Stimulated activated CD4-positive, alpha-beta T cell treated with anti-CD3 and anti-CD28 coated beads, Interleukin-15, amount 100 ng/mL, for 24 hours (primary cell): ENCODE results near the gene LGALS9.
"Not testable (repeated sequence)": the region's sequence is repeated elsewhere in the genome, so short reads cannot be mapped to it uniquely, and the experiment has no call there.

ENCODE experiments used
- DNase-seq: peaks from one replicate; pipeline ENCODE4 v3.0.0-alpha.2; 2020

The LGALS9 gene

DNA sequence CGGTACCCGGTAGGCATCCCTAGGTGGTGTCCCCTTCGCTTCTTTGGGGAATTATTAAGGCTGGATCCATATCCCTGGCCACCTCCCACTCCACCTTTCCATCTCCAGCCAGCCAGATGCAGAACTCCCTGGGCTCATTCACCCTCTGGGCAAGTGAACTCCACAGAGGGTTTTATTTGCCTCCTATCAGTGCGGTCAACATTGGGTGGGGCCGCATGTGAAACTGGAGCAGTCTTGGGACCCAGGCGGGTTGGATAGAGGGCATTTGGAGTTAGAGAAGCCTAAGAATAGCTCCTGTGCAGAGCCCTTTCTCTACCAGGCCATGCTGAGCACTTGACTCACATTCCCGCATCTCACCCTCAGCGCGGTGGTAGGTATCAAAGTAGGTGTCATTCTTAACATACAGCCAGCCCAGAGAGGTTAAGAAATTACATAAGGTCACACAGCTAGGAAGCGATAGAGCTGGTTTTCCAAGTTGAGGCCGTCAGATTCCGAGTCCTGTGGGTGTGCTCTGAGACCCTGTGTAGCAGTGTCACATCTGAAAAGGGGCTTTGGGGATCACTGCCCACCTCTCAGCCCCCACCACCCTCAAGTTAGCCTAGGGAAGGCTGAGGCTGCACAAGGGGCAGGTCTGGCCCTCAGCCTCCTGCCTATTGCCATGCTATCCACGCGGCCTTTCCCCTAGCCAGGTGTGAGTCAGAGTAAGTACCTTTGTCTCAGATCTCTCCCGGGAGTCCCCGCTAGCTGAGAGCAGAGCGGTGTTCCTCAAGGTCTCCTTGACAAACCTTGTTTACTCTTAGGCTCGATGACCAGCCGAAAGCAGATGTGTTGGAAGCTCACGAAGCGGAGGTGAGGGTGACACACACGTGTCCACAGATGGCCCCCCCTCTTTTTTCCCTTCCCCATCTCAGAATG, 26.9 kb upstream of the LGALS9 start:
- DNase-seq = no peak

DNA sequence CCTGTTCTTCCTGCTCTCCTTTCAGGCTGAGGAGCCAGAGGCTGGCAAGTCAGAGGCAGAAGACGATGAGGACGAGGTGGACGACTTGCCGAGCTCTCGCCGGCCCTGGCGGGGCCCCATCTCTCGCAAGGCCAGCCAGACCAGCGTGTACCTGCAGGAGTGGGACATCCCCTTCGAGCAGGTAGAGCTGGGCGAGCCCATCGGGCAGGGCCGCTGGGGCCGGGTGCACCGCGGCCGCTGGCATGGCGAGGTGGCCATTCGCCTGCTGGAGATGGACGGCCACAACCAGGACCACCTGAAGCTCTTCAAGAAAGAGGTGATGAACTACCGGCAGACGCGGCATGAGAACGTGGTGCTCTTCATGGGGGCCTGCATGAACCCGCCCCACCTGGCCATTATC, 25.6 kb upstream of the LGALS9 start:
- DNase-seq = no peak

DNA sequence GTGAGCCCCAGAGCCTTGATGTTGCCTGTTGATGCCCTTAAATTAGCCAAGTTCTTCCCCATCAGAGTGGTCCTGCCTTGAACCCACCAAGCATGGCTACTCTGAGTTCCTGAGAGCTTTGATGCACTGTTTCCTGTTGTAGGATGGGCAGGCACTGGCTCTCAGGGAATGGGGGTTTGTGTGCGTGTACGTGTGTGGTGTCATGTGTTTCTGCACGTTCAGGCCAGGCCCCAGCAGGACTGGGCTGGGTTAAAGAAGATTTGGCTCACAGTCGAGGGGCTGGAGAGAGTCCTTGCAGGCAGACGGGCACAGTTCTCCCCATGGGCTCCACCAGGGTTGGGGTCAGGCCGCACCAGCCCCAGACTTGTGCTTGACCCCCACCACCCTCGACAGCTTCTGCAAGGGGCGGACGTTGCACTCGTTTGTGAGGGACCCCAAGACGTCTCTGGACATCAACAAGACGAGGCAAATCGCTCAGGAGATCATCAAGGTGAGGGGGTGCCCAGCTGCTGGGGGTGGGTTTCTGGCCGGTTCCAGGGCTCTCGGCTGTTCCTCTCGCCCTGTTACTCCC, 23.4 kb upstream of the LGALS9 start:
- no peak for DNase-seq

DNA sequence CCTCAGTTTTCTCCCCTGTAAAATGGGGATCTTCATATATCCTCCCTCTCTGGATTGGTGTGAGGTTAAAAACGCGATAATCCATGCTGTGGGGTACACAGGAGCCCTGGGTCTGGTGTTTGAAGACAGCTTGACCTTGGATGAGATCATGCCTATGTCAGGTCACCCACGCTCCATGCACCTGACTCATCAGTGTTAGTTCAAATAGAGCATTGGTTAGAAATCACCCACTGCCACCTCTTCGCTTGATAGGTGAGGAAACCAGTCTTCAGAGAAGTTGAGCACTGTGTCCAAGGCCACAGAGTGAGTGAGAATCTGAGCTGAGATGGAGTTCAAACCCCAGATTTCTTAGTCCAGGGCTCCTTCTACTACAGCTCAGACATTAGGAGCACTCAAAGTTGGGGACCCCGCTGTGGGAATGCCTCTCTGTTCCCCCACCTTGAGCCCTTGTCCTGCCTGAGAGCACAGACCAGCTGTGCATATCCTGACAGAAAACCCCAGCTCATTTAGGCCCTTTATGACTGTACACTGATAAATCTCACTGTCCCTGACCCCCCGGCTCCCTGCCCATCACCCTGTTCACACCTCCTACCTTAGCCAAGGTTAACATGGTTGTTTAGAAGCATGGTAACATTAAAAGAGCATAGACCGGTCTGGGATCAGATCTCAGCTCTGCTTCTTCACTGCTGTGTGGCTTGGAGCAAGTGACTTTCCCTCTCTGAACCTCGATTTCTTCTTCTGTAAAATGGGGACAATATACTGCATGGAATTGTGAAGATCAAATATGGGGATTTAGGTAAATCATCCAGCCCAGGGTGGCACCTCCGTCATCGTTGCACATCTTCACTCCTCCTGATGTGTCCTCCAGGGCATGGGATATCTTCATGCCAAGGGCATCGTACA, 22.4 kb upstream of the LGALS9 start:
- DNase-seq = no peak

DNA sequence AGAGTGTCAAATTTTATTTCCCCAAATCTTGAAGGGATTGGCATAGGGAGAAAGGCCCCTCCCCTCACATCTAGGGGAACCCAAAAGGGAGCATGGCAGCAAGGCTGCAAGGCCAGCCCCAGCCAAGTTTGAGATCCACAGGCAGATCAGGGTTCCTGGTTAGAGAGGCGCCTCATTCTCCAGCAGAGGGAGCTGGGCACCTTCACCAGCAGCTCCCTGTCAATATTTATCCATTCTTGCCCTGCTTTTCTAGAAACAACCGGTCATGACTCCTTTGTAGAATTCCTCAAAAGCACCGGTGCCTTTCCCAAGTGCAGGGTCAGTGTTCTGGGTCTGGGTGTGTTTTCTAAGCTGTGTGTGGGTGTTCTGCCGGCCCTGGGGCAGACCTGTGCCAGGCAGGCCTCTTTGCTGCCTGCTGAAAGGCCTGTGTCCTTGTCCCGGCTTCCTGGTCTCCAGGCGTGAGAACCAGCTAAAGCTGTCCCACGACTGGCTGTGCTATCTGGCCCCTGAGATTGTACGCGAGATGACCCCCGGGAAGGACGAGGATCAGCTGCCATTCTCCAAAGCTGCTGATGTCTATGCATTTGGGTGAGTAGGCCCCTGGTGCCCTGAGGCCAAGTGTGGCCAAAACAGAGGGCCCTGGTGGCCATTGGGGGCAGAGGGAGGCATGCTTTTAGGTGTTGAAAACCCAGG, 21.2 kb upstream of the LGALS9 start:
- DNase-seq = peak; percentile 23

DNA sequence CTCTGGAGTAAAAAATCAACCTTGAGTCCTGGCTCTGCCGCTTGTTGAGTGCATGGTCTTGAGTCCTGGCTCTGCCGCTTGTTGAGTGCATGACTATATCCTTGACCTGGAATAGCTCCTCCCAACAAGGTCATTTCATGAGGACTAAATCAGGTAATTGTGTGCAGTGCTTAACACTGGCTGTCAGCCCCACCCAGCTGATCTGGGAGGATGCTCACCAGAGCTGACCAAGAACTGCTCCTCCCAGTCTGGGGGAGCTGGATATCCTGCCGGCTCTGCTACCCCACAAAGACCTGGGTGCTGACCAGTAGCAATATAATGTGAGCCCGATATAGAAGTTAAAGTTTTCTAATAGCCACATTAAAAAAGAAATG, 20.7 kb upstream of the LGALS9 start:
- no peak for DNase-seq

DNA sequence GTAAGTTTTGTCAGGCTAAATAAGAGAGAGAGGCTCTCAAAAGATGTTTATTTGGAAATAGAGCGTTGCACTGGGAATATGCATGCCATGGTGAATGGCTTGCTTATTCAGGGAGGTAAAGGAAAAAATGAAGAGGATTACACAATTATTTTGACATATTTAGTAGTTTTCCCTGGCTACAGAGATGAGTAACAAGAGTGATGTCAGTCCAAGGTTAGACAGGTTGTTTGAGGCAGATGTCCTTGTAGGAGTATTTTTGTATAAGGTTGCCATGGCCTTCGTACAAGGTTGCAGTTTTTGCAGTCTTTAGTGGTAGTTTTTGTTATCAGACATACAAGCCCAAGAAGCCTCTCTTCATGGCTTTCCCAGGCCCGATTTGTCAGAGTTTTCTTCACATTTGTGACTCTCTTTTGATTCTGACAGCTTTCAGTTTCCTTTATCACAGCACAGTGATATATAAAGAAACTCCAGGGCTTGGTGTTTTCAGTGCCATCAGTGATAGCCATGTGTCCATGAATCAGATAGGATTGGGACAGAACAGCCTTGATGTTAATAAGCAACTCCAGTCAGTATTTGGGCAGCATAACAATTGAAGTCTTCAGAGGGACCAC, 18.7 kb upstream of the LGALS9 start:
- DNase-seq = no peak

DNA sequence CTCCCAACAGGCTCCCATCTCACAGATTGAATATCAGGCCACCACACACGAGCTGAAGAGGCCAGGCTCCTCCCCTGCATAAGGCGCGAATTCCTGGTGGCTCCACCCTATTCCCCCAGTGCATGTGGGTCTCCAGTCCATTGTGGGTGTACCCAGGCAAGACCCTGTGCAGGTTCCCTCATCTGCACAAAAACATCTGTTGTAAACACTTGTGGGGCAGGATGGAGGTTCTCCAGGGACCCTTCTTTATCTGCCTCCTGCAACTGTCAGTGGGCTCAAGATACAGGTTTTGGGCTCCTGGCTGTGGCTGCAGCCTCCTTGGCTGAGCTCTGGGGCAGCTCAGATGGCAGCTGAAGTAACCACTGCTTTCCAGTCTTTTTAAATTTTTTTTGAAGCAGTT, 17.6 kb upstream of the LGALS9 start:
- DNase-seq = no peak

DNA sequence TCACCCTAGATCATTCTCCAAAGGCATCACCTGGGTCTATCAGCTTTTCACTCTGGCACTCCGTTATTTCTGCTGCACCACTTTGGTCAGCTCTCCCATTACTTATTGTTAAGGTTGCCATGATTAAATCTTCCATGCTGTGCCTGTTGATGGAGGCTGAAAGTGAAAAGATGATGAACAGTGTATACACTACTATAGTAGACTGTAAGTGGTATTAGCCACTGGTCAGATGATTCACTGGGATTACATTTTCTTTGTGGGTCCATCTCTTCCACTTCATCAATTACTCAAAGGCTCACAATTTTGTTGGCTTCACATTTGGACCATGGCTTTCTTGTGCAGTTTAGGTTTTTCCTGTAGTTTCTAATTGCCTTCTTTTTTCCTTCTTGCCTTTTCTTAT, 15.9 kb upstream of the LGALS9 start:
- no peak for DNase-seq

DNA sequence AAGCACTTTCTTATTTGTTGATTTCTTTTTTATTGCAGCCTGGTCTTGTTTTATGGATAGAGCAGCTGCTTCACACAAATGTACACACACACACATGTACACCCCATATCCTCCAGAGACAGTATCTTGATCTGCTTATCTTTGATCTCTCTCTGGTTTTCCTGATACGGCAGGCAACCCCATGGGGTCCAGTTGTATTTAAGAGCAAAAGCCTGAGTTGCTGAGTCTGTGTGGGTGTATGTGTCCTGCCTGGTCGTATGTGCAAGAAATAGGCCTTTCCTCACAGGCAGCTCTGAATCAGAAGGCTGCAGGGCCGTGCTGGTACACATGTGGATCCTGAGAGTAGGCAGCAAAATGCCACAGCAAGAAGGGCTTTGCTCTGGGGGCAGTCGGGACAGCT, 14.6 kb upstream of the LGALS9 start:
- peak; percentile 21 for DNase-seq

DNA sequence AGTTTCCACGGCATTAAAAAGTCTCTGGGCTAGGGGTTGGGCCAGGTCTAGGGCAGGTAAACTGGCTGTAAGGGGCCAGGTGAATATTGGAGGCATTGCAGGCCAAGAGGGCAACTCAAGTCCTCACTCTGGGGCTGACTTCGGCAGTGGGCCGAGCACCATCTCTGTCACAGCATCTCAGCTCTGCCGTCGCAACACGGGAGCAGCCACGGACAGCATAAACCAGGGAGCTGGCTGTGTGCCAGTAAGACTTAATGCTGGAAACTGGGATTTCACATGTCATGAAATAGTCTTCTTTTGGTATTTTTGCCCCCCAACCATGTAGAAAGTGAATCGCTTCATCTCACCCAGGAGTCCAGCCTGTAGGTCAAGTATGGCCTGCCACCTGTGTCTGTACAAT, 12.6 kb upstream of the LGALS9 start:
- DNase-seq = no peak

DNA sequence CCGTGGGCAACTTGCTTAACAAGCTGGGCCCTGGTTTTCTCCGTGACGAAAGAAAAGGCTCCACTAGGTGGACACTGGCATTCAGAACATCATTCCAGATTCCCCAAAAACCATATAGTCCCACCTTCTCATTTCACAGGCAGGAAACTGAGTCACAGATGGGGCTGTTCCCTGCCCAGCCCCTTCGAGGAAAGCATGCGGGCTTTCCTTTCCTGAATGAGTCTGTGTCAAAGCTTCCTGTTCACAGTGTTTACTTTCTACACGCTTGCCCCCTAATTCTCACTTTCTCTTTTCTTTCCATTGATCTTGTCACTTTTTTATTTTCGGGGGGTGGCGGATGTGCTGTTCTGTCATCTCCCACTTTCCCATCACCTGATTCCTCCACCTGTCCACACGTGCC, 10.3 kb upstream of the LGALS9 start:
- DNase-seq = peak; percentile 14

DNA sequence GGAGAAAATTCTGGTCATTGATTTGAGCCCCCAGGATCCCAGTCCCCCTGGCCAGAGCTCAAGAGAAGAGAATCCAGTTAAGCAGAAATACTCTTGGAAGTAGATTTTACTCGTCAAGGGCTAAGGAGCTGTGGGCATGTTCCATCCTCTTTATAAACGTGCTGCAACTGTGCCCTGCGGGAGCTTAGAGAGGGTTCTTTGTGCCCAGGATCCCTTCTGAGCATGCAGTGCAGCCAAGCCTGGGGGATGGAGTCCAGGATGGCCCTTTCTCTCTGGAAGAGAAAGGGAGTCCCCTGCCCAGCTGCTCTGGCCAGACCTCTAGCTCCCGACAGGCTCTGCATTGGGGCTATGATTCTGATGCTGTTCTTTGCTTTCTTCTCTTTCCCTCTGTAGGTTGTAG, 9.5 kb upstream of the LGALS9 start:
- DNase-seq = no peak

DNA sequence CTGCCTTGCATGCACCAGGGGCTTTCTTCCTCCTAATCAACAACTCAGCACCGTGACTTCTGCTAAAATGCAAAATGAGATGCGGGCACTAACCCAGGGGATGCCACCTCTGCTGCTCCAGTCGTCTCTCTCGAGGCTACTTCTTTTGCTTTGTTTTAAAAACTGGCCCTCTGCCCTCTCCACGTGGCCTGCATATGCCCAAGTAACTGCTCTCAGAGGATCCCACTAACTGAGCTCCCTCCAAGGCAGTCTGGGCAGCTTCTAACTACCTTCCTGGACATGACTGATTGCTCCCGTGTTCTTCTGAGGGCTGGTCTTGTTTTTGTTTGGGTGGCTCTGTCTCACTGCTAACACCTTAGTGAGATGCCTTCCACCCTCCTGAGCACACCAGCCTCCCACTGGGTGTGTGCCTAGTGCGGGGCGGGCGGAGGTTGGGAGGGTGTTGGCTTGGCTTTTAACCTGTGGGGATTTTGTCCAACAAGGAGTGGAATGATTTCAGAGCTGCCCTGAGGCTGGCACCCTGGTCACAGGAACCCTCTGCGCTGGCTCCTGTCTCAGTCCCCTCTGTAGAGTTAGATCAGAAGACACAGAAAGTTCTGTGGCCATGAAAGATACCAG, 8.9 kb upstream of the LGALS9 start:
- DNase-seq = no peak

DNA sequence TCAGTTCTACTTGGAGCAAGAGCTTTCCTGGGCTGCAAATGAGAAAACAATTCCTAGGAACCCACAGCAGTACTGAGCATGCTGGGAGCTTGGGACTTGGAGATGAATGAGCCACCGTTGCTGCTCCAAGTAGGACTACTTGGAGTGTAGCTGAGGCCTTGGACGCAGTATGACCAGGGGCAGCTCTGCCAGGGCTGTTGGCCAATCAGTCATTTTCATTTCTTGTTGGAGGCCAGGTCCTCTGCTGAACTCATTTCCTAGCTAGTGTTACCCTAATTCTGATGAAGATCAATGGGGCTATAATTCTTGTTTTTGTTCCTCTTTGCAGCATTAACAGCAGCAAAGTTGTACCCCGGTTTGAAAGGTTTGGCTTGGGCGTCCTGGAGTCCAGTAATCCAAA, 8.0 kb upstream of the LGALS9 start:
- DNase-seq = no peak

DNA sequence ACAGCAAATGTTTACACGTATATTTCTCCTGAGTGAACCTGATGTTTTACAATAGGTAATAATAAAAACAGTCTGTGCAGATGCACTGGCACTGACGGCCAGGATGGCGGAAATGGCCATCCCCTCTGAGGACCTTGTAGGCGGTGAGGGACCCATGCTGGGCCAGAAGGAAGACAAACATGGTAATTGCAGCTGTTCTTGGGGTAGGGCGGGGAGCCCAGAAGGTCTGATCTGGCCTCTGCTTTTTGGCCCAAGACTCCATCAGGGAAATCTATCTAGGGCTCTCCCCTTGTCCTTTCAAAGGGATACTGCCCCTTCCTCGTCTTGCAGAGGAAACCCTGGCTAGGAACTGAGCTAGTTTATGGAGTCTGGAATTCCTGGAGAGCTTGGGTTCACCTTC, 7.4 kb upstream of the LGALS9 start:
- DNase-seq = no peak

DNA sequence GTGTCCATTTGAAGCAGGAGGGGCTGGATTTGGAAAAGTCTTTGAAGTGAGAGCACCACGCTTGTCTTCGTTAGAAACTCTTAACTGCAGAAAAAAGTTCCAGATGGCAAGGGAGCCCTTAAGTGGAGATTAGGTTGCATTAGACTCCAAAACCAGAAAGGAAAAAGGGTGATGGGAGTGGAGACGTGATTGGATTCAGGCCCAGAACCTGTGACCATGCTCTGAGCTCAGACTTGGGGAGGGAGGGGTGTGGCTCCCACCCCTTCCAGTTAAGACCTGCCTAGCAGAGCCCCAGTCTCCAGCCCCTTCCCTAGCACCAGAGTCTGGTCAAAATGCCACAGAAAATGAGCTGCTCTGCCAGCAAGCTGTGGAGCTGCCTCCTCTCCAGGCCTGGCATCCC, 6.4 kb upstream of the LGALS9 start:
- no peak for DNase-seq

DNA sequence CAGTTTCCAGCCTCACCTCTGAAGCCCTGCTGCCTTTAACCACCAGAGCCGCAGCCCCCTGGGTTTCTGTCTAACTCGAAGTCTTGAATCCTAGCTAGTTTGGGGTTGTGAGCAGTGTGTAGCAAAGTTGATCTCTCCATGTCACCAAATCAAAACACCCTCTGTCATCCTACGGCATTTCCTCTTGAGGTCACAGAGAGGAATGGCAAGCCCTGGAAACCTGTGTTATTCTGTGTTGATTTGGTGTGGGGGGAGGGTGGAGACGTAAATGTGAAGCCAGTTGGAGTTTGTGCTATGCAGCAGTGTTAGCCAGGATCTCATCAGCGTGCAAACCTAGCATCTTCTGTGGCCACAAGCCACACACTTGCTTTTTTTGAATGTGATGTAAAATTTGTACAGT, 5.1 kb upstream of the LGALS9 start:
- no peak for DNase-seq

DNA sequence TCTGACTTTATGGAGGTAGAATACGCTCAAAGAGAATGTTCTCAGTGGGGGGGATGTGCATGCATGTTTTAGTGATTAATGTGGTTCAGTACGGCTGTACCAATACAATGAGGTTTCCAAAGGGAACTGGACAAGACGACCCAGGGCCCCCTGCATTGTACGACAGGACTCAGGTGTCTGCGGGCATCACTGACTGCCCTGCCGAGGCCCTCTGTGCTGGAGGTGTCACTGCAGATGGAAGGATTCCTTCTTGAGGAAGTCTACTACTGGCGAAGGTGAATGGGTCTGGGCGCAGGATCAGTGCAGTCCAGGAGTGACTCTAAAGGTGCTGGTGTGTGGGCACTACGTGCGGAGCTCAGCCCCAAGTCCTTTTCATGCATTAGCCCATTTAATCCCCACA, 3.5 kb upstream of the LGALS9 start:
- DNase-seq = no peak

DNA sequence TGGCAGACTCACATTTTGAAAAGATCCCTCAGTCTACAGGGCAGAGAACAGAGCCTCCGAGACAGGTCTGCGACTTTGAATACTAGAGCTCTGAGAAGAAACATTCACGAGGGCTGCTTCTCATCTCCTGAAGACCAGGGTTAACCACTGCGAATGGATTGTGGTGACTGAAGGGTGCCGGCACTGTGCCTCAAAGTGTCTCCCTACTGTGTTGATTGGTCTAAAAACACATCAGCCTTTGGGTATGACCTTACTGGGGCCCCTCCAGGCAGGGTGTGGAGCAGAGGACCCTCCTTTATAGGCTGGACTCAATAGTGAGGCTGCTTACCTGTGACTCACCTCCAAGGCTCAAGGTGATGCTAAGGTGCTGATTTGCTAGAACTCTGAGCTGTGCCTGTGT, 2.6 kb upstream of the LGALS9 start:
- no peak for DNase-seq

DNA sequence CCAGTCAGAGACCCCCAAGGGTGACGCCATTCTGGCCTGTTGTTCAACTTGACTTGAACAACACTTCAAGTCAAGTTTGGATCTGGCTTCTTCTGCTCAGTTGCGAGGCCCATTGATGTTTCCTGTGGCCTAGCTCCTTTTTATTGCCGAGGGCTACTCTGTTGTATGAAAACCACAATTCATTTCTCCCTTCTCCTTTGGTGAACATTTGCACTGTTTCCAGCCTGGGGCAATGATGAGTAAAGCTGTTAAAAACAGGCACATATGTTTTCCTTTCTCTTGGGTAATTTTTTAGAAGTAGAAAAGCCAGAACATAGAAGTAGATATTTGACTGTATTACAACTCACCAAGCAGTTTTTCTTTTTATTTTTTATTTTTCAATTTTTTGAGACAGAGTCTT, 1.7 kb upstream of the LGALS9 start:
- not testable (repeated sequence) for DNase-seq

DNA sequence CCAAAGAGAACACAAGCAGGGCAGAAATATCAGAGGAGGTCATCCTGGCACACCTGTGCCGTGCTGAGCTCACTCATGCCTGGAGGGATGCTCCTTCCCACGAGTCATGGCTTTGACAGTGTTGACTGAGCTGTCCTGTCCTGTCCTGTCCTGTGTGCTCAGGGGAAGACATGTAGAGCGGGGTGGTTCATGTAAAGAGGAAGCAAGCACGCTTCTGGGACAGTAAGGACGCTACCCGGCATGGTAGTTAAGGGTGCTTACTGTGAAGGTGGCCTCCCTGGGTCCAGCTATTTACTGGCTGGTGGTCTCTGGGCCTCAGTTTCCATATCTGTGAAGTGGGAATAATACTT, 398 bp downstream of the LGALS9 start:
- peak; percentile 30 for DNase-seq
